ENCODE data around the gene ZFR2.
"Not testable (repeated sequence)": the region's sequence is repeated elsewhere in the genome, so short reads cannot be mapped to it uniquely, and the experiment has no call there.

Gene ZFR2

DNA sequence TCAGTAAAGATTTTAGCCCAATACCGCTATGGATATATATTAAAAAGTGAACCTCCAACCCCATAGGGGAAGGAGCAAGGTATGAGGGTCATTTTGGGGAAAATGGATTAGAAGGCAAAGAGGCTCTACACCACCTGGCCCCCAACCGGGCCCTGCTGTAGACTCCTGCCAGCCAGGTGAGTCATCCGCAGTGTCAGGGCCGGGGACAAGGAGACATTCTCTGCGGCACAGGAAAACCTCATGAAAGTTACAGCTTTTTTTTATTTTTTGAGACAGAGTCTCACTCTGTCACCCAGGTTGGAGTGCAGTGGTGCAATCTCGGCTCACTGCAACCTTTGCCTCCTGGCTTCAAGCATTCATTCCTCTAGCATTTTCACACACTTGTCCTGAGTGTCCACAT, 32.0 kb downstream of the ZFR2 start:
- no peak for DNase-seq (ENCODE audit: low read depth)

DNA sequence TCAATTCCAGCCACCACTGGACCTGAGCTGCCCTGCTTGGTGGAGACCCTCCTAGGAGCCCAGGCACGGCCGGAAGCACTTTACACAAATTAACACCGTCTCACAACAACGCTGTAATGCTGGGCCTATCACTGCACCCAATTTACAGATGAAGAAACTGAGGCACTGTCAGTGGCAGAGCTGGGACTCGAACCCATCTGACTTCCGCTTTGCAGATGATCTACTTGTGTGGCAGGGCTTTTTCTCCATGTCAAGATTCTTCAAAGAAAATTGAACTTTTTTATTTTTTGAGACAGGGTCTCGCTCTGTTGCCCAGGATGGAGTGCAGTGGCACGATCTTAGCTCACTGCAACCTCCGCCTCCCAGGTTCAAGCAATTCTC, 33.8 kb downstream of the ZFR2 start:
- no peak for DNase-seq (ENCODE audit: low read depth)

DNA sequence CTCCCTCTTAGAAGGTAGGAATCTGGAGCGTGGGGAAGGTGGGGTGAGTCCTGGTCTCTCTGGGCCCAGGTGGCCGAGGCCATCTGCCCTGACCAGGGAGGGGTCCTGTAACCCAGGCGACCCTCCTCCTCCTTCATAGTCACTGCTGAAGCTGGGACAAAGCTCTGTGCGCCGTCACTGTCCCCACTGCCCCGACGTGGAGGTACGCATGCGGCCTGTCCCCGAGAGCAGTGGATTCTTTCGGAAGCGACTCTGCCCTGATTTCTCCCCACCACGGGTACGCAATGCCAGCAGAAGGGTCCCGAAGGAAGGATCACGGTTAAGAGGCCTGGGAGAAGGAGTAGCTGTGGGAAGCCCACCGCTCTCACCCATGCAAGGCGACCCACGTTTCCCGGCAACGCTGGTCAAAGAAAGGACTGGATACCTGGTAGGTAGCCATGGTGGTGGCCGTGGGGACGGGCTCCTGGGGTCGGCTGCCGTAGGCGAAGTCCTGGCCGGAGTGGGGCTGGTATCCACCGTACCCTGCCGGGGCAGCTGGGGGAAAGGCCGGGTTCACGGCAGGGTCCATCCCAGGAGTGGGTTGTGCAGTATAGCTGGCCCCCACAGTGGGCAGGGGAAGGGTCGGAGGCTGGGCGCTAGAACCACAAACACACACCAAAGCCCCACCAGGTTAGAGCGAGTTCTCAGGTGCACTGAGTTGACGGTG, 34.3 kb downstream of the ZFR2 start:
- no peak for DNase-seq (ENCODE audit: low read depth)

DNA sequence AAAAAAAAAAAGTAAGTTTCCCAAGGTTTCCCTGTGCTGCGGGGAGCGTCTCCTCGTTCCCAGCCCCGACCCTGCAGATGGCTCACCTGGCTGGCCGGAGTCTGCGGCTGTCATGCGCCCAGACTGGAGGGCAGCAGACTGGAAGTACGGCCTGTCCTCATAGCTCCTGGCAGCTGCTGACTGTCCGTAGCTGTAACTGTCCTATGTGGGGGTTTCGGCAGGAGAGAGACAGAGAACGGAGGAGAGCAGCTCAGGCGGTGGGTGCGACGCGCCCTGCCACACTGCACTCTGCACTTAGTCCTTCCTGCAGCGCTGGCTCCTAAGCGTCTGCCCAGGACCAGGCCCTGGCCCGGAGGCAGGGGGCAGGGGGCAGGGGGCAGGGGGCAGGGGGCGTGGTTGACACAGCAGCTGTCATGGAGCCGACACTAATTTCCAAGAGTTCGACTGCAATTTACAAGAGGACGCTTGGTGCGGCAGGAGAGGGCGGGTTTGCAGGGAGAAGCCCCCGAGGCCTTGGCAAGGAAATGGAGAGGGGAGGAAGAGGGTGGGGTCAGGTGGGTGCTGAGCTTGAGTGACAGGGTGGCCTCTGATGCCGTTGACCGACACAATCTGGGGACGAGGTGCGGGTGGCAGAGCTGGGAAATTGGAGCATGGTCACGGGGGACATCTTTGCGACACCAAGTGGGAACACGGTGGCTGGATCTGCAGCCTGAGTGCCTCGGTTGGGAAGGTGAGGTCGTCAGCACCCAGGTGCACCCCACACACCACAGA, 35.1 kb downstream of the ZFR2 start:
- DNase-seq (ENCODE audit: low read depth): no peak

DNA sequence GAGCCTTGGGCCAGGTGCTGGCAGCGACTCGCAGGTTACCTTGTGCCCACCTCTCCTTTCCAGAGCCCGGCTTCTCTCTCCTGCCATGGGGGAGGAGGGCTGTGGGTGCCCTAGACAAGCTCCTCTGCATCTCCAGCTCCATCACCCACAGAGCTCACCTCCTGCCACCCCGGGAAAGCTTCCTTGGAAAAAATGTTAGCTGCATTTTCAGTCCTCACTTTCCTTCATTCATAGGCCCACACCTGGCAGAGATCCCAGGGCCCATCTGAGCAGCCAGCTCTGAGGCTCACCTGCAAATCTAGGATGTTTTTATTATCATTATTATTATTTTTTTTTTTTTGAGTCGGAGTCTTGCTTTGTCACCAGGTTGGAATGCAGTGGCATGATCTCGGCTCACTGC, 36.8 kb downstream of the ZFR2 start:
- DNase-seq (ENCODE audit: low read depth): no peak

DNA sequence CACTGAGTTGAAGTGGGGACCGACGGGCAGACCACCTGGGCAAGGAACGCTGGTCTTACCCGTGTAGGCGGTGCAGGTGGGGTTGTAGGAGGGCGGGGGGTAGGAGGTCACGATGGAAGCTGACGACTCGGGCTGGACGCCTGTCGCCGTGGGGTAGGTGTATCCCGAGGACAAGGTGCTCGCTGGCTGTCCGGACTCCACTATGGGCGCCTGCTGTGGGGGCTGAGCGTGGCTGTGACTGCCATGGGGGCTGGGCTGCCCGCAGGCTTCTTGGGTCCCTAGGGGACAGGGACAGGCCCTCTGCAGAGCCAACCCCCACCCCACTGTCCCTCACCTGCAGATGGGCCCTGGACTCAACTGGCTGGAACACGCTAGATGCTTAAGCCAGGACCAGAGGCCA, 37.2 kb downstream of the ZFR2 start:
- DNase-seq (ENCODE audit: low read depth): no peak

DNA sequence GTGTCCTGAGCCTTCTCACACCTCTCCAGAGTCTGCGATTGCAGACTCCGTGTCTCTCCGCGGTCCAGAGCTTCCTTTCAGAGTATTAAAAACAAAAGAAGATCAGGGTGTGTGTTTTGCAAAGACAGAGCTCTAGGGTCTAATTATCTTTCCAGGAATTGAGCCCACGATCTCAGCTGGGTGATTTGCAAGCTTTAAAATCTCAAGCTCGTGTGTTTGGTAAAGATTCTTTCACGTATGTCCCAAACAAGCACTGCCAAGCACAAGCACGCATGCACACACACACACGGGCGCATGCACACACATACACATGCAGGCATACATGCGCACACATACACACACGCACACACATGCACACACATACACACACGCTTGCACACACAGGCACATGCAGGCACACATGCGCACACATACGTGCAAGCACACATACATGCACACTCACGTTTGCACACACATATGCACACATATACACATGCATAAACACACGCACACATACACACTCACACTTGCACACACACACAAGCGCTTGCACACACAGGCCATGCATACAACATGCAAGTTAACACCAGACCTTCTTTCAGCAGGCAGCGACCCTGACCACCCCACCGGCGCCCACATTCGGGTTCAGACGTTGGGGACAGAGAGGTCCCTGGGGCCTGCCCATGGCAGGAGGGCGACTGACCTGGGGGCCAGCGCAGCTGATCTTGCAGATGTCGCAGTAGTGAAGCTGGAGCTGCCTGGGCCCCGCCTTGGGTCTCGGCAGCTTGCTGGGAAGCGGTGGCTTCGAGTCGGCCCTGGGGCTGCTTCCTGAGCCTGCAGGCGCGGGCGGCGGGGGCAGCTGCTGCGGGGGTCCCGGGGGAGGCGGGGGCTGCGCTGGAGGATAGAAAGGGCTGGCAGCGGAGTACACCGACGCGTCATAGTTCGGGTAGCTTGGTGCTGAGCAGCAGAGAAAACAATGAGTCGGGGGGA, 37.9 kb downstream of the ZFR2 start:
- DNase-seq (ENCODE audit: low read depth): no peak

DNA sequence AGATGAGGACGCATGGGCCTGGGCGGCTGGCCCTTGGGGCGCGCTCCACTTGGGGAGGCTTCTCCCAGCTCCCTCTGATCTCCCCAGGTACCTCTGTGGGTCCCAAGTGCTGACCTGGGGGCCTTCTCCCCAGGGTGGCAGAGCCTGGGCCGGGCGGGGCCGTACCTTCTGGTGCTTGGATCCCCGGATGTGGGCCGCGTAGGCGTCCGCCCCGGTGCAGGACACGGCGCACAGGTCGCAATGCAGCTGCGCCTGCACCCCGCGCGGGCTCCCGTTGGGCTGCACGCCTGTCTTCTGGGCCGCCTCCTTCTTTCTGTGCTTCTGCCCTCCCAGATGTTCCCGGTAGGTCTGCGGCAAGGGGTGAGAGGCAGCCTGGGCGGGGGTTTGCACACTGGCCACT, 41.5 kb downstream of the ZFR2 start:
- no peak for DNase-seq (ENCODE audit: low read depth)

DNA sequence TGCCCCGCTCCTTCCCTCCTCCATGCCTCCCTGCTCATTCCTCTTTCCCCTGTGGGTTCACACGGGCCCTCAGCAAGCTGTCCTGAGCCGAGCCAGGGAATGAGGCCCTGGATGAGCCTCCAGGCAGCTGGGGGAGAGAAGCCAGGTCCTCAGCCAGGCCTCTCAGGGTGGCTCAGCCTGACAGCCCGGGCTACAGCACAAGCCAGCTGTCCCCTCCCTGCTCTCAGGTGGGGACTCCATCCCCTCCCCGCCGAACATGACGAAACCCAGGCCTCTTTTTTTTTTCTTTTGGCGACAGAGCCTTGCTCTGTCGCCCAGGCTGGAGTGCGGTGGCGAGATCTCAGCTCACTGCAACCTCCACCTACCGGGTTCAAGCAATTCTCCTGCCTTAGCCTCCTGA, 42.7 kb downstream of the ZFR2 start:
- DNase-seq (ENCODE audit: low read depth): no peak

DNA sequence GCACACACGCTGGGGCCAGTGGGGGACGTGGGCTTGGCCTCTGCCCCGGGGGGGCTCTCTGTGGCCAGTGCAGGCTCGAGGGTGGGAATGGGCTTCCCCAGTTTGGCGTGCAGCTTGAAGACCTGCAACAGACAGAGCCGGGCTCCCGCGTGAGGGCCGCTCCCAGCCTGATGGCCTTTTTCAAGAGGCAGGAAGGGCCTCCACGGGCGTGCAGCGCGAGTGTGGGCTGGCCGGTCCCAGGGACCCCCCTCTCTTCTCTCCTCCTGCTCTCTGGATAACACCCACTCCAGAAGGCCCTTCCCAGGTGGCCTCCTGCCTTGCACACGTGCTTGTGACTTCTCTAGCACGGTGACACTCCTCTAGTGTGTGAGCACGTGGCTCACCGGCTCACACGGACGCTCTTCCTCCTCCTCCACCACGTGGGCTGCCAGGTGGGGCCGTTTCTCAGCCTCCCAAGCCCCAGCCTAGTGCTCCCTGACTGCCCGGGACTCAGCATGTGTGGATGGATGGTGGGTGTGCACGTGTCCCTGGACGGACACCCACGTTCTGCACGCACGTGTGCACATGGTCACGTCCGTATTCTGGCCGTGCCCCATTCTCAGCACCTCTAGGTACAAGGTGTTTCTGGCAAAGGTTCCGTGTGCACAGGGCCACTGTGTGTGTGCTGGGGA, 43.4 kb downstream of the ZFR2 start:
- no peak for DNase-seq (ENCODE audit: low read depth)

DNA sequence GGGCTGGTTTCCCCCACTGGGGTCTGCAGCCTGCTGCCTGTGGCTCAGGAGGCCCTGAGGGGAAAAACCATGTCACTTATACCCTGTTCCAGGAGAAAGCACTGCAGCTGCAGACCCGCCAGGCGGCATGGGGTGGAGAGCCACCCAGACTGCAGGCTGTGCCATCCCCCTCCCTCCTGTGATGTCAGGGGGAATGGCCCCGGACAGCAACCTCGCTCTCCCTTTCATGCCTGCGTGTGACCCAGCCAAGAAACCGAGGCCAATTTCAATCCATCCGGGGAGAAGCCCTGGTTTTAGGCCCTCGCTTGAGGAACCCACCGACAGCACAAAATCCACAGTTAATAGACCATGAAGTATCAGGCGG, 45.5 kb downstream of the ZFR2 start:
- no peak for DNase-seq (ENCODE audit: low read depth)

DNA sequence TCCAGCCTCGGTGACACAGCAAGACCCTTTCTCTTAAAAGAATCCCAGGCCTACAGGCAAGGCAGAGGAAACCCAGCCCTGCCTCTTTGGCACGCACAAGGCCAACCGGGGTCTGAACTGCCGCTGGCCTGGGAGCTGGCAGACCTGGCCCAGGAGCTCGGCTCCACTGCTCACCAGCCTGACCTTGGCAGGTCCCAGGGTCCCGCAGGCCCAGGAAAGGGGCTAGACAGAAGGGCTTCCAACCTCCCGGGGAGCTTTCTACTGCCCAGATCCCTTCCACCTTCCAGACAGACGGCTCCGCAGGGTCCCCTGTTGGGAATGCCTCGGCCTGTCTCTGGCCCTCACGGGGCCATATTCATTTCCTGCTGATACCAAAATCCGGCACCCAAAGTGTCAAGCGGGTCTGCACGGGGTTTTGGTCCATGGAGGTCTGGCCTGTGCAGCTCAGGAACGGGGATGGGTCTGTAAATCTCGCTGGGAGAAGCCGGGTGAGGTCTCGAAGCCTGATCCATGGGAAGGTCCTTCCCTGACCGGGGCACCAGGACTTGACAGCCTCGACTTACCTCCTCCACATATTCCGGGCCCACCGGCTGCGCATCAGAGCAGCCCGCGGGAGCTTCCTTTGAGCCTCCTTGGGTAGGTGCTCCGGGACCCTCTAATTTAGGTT, 46.0 kb downstream of the ZFR2 start:
- no peak for DNase-seq (ENCODE audit: low read depth)

DNA sequence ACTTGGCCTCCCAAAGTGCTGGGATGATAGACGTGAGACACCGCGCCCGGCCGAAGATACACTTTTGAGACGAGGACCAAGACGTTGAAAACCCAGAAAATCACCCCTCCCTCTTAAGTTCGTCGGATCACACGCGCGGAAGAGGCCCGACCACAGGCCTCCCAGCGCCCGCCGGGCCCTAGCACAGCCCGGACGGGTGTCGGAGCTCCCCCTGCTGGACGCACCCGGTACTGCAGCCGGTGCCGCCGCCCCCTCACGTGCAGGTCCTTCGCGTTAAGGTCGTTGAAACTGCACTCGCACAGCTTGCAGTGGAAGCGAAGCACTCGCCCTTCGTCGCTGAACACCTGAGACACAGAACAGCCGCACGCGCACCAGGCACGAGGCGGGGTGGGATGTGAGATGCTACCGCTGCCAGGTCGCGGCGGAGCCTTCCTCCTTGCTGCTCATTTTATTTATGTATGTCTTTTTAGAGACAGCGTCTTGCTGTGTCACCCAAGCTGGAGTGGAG, 46.9 kb downstream of the ZFR2 start:
- no peak for DNase-seq (ENCODE audit: low read depth)

DNA sequence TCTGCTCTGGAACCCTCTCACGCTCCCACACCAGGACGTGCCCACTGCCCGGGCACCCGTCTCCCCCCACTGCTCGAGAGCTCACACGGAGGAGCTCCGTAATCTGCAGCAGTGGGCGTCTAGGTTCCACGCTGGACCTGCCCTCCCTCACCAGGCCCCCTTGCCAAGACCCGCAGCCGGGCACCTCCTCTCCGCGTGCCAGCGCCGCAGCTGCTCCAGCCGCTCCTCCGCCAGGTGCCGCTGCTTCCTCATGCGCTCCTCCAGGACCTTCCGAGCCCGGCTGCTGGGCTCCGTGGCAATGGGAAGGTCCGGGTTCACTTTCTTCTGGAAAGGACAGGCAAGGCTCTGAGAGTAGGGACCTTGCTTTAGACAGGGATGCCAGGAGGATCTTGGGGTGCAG, 47.7 kb downstream of the ZFR2 start:
- no peak for DNase-seq (ENCODE audit: low read depth)

DNA sequence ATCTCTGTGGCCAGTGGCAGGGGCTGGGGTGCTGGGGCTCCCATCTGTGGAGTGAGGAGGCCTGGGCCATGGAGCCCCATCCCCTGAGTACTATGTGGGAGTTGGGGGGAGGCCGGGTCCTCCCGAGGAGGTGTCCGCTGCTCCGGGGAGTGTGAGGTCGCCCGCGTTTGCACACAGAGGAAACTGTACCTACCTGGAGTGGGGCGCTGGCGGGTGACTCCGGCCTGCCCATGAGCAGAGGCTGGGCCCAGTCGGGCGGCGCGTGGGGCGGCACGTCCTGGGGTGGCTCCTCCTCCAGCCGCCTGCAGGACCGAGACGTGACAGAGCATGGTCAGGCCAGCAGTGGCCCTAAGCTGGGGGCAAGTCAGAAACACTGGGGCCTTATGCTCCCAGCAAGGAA, 48.8 kb downstream of the ZFR2 start:
- no peak for DNase-seq (ENCODE audit: low read depth)

DNA sequence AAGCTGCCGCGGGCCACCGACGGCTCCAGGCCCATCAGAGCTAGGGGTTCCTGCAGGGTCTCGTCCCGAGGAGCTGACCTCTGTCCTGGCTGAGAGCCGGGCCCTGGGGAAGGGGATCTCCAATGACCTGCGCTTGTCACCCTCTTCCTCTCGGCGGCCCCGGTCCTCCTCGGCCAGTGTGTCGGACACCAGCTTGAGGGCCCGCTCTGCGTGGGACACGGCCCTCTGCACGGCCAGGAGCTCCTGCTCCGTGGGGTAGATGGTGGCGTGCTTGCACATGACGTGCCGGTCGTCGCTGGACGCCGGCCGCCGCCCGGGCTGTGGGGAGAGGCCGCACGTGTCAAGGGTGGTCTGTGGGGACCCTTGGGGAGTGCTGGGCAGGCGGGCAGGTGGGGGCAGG, 49.9 kb downstream of the ZFR2 start:
- no peak for DNase-seq (ENCODE audit: low read depth)

DNA sequence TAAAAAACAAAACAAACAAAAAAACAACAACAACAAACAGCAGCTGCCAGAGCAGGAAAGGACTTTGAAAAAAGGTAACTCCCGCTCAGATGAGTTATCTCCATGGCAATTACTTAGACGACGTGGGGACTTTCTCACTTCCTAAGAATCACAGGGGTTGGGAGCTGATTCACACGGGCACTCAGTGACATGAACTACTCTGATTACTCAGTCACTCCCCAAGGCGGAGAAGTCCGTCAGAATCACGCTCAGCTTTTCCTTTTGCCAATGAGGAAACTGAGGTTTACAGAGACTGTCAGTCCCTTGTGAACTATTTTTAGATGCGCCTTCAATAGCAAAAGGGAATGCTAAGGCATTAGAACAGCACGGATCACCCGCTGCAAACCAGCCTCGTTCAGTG, 50.4 kb downstream of the ZFR2 start:
- DNase-seq (ENCODE audit: low read depth): peak; percentile 5

DNA sequence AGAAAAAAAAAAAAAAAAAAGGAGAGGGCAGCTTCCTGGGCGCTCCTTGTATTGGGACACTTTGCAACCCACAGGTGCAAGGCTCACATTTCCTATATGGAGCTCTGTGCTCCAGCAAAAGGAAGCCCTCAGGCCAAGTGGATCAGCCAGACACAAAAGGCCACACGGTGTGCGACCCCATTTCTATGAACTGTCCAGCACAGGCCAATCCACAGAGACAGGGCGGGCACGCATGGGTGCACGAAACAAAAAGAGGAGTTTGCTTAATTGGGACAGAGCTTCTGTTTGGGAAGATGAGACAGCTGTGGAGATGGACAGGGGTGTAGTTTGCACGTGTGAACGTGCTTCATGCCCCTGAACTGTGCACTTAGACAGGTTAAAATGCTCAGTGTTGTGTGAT, 51.1 kb downstream of the ZFR2 start:
- no peak for DNase-seq (ENCODE audit: low read depth)

DNA sequence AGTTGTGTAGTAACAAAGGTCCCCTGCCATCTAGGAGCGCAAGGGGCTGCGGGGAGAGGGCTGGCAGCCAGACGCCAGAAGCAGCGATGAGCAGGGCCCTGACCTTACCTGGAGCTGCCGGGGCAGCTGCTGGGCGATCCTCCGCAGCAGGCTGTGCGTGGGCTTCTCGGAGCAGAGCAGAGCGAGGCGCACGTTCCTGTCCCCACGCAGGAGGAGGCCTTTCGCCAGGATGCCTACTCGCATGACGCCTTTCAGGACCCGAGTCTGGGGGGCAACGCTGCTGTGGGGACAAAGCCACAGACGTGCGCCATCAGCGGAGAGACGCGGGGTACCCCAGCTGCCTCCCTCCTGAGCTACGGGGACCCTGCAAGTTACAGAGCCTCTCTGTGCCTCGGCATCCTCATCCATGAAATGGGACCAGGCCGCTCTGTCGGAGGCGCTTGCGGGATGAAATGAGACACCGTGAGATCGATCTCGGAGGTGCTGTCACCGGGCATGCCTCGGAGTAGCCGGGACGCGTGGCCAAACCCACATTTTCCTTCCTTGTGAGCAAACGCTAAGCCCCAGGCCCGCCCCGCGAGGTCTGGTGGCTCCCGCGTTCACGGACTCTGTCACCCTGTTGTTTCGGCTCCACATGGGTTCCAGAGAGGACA, 52.1 kb downstream of the ZFR2 start:
- DNase-seq (ENCODE audit: low read depth): no peak

DNA sequence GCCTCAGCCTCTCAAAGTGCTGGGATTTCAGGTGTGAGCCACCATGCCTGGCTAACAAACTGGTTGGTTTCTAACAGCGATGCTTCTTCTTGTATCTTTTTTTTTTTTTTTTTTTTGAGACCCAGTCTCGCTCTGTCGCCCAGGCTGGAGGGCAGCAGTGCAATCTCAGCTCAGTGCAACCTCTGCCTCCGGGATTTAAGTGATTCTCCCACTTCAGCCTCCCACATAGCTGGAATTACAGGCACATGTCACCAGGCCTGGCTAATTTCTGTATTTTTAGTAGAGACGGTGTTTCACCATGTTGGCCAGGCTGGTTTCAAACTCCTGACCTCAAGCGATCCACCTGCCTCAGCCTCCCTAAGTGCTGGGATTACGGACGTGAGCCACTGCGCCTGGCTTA, 52.7 kb downstream of the ZFR2 start:
- DNase-seq (ENCODE audit: low read depth): not testable (repeated sequence)

DNA sequence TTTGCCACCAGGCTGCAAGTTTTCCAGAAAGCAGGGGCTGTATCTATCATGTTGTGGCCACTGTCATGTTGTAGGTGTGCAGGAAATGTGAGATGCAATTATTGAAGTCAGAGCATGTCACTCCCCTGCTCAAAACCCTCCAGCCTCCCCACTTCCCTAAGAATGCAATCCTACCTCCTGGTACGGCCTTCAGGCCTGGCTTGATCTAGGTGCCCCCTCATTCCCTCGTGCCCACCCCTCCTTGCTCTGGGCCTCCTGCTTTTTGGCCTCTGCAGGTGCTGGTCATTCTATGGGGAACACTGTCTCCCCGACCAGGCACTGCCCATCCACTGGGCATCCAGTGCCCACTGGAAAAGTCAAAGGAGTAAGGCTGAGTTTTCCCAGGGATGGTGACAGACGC, 54.2 kb downstream of the ZFR2 start:
- DNase-seq (ENCODE audit: low read depth): no peak
